H1 (cell line): Measurements from ENCODE around the gene FGF14. TPM values are rescaled to one million over a fixed set of nuclear protein-coding genes. Genes with fewer than 3 reads are reported as not detected.

Source experiments
- CBX8 ChIP-seq: fragments of 300-800, 300-1000 bp; sonication (generic); IDR thresholded peaks from 2 replicates; pipeline ENCODE4 v1.7.1; 2016; ENCODE audit warnings: low read depth, low read length, borderline replicate concordance
- polyA plus RNA-seq, 7 experiments: library from polyadenylated mRNA; depleted of rRNA in 3 of 7; stranded (reverse) in 5 of 7; unstranded in 2 of 7; fragments of >200 nt in 5 of 7; fragments of 200-250 nt in 2 of 7; gene quantifications; 1 replicate in 5 of 7; 2 replicates in 1 of 7; 4 replicates in 1 of 7; pipeline versions ENCODE4 v1.2.1 to v1.2.3, GENCODE V29; 2011 to 2013; ENCODE audit warnings: missing spikeins in 2 of 7, mixed read lengths in 2 of 7
- total RNA-seq: library from RNA; stranded (reverse); fragmentation: NEBNext Ultra II Directional; extraction: Animal tissue kit (Norgen Biotek cat#: 25700); gene quantifications from 2 replicates; pipeline ENCODE4 v1.2.1, GENCODE V29; 2021

Gene FGF14
- total and polyA plus RNA-seq, 2 of the 8 experiments (the other 6 are each of a cell fraction or from before 2014, with no cell fraction given): 0.05 to 0.58 TPM

DNA sequence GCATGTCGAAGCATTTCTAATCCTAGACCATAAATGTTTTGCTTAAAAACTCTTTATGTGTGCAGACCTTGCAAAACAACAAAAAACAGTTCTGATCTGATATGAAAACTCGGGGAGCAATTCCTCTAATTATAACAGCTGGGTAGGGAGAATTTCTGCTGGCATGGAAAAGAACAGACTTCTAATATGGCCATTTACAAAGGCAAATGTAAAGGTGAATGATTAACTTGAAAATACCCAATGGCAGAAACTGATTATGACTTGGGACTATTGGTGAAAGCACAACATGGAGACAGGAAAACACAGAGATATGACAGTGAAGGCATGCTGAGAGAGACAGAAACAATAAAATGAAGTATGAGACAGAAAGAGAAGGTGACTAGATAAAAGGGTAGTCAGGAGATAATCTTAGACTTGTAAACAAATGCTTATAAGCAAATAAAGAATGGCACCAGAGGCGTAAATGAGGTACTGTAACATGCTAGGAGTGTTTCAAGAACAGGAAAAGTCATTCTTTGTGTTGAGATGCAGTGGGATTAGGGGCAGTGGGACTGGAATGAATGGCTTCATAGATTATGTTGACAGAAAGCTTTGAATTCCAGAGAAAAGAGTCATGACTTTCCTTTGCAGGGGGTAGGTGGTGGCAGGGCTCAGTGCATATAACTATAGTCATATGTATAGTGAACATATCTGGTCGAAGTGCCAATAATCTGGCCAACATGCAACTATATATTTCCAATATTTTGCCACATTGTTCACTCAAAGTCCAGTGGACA is 556.4 kb downstream of the FGF14 start (continued):
- no peak for TF ChIP-seq CBX8
